B cell (primary cell): Measurements from ENCODE around the gene NAPSA.

Source experiments
- CTCF ChIP-seq: fragments of 200-600 bp; IDR thresholded peaks from one replicate; pipeline ENCODE4 v1.8.0; 2022; ENCODE audit warnings: antibody characterized with exemption, mild to moderate bottlenecking
- EZH2 ChIP-seq: IDR thresholded peaks from 2 replicates; pipeline ENCODE4 v1.6.1; 2012; ENCODE audit warnings: borderline replicate concordance, low read depth, mild to moderate bottlenecking, moderate library complexity, low read length; ENCODE audit not compliant: insufficient read depth, poor library complexity, severe bottlenecking

DNA sequence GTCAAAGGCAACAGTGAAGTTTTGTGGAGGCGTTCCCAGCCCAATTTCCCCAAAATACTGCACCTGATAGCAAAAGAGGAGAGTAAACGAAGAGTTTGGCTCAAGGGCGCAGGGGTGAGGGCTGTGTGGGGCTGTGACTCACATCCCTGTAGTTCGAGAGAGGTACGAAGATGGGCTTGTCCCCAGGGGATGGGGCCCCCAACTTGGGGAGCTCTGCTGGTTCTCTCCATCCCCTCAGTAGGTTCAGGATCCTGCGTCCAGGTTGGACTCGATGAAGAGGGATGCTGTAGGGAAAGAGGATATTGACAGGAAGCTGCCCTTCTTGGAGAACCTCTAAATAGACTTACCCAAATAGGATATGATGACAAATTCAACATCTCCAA, 3.4 kb downstream of the NAPSA start:
- no peak for TF ChIP-seq EZH2
- TF ChIP-seq CTCF: no peak
